Upper lobe of left lung (tissue), 4 donors: ENCODE data around the gene RPS6KA2.

Experiments used
- POLR2A ChIP-seq, 4 donors: fragments of 450-650 bp; IDR thresholded peaks; one replicate each; pipeline ENCODE4 v1.5.1; 2016 to 2017; ENCODE audit warnings: antibody characterized with exemption in 4 of 4, mild to moderate bottlenecking in 2 of 4
- POLR2AphosphoS5 ChIP-seq, 2 donors: sonication (generic); formaldehyde crosslinking; IDR thresholded peaks; one replicate each; pipeline ENCODE4 v1.5.1; 2017; ENCODE audit warnings: antibody characterized with exemption in 2 of 2
- TF ChIP-seq, protein P1 (sequence below), 6 experiments: fragments of 450-650 bp in 4 of 6; fragments of 200-600 bp in 2 of 6; sonication (generic) in 2 of 6; IDR thresholded peaks; one replicate each; pipeline ENCODE4 v1.5.1; 2016 to 2019; ENCODE audit warnings: antibody characterized with exemption in 6 of 6

DNA sequence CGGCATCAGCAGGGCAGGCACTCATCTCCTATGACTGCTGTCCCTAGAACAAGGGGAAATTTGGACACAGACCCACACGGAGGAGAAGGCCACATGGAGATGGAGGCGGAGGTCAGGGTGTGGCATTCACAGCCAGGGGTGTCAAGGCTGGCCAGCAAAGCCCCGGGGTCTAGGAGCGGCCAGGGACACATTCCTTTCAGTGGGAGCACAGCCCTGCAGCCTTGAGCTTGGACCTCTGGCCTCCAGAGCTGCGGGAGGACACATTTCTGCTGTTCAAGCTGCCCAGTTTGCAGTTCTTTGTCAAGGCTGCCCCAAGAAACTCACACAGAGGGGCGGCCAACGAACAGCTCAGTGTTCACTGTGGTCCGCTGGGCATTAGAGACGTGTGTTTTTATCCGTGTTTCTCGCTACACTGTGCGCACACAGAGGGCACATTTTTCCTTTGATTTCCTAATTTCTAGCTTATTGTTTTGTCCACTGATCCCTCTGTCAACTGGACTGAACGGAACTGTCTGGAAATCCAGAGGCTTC is 150.9 kb downstream of the RPS6KA2 start:
- no peak for TF ChIP-seq POLR2A (IDR thresholded peaks at IDR 0.05)
- TF ChIP-seq, protein P1, sequence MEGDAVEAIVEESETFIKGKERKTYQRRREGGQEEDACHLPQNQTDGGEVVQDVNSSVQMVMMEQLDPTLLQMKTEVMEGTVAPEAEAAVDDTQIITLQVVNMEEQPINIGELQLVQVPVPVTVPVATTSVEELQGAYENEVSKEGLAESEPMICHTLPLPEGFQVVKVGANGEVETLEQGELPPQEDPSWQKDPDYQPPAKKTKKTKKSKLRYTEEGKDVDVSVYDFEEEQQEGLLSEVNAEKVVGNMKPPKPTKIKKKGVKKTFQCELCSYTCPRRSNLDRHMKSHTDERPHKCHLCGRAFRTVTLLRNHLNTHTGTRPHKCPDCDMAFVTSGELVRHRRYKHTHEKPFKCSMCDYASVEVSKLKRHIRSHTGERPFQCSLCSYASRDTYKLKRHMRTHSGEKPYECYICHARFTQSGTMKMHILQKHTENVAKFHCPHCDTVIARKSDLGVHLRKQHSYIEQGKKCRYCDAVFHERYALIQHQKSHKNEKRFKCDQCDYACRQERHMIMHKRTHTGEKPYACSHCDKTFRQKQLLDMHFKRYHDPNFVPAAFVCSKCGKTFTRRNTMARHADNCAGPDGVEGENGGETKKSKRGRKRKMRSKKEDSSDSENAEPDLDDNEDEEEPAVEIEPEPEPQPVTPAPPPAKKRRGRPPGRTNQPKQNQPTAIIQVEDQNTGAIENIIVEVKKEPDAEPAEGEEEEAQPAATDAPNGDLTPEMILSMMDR (IDR thresholded peaks at IDR 0.05) = no peak
- no peak for TF ChIP-seq POLR2AphosphoS5 (IDR thresholded peaks at IDR 0.05)
